DMS153 treated with DMSO at 0.1 percent for 48 hours (cell line): ENCODE data around the gene MUCL1.
A peak's percentile ranks its signal among the peaks of the same experiment; 100 is the strongest.

Experiments used
- DNase-seq: peaks from one replicate; lab custom pipeline; 2025; ENCODE audit not compliant: unreplicated experiment; lab: John Stamatoyannopoulos, UW

MUCL1 gene

GRCh38 chr12:54891717-54892478 is 37.6 kb downstream of the MUCL1 start:
- DNase-seq = peak; percentile 94
